PC-3 (cell line): Measurements from ENCODE around the gene CNTNAP2. TPM values are rescaled to one million over a fixed set of nuclear protein-coding genes. Genes with fewer than 3 reads are reported as not detected.

Experiments used
- ATAC-seq: fragments of 200-7000 bp; cut with Tn5 transposase; 2 replicates; pipeline ENCODE4 v1.9.1; 2020; ENCODE audit warnings: mild to moderate bottlenecking, moderate library complexity
- BruUV-seq: library from RNA; stranded (reverse); fragments of 400-500 nt; replicated peaks from 2 replicates; lab custom pipeline; 2021; lab: Mats Ljungman, UMichigan
- CTCF ChIA-PET: fragments of 300-600 bp; sonication (Branson Sonifier 250); formaldehyde crosslinking; loops from one replicate; lab custom pipeline; 2022; ENCODE audit warnings: antibody characterized with exemption; lab: Charles Lee
- POLR2A ChIA-PET: fragments of 300-600 bp; sonication (Branson Sonifier 250); formaldehyde crosslinking; loops from one replicate; lab custom pipeline; 2022; ENCODE audit warnings: antibody characterized with exemption; ENCODE audit not compliant: unreplicated experiment; lab: Charles Lee
- DNase-seq: peaks from one replicate; pipeline ENCODE4 v3.0.0-alpha.2; 2015
- H2AFZ ChIP-seq: fragments of 300-600 bp; sonication (generic); 2 replicates; pipeline ENCODE4 v1.6.0; 2016; ENCODE audit warnings: antibody characterized with exemption, low read length
- H3F3A ChIP-seq: fragments of 300-600 bp; sonication (generic); one replicate; pipeline ENCODE4 v1.6.0; 2017; ENCODE audit warnings: antibody characterized with exemption, low read length, control low read depth, mild to moderate bottlenecking; ENCODE audit not compliant: unreplicated experiment
- H3K27ac ChIP-seq: fragments of 300-600 bp; sonication (generic); 2 replicates; pipeline ENCODE4 v1.5.1; 2016; ENCODE audit warnings: mild to moderate bottlenecking, low read length
- H3K27me3 ChIP-seq: fragments of 300-600 bp; sonication (generic); 2 replicates; pipeline ENCODE4 v1.6.1; 2016; ENCODE audit warnings: low read length, mixed read lengths
- H3K36me3 ChIP-seq: fragments of 300-600 bp; sonication (generic); 2 replicates; pipeline ENCODE4 v1.6.1; 2016; ENCODE audit warnings: low read depth, mixed run types, low read length, mixed read lengths
- H3K4me1 ChIP-seq: fragments of 300-600 bp; sonication (generic); 2 replicates; pipeline ENCODE4 v1.5.1; 2016; ENCODE audit warnings: low read length; ENCODE audit not compliant: insufficient read depth
- H3K4me2 ChIP-seq: fragments of 300-600 bp; sonication (generic); 2 replicates; pipeline ENCODE4 v1.6.0; 2016; ENCODE audit warnings: low read length
- H3K4me3 ChIP-seq: fragments of 300-600 bp; sonication (generic); 2 replicates; pipeline ENCODE4 v1.5.1; 2016; ENCODE audit warnings: mild to moderate bottlenecking, low read length, mixed read lengths
- H3K79me2 ChIP-seq: fragments of 300-600 bp; sonication (generic); 2 replicates; pipeline ENCODE4 v1.6.1; 2017; ENCODE audit warnings: low read length, mixed read lengths
- H3K9ac ChIP-seq: fragments of 300-600 bp; sonication (generic); 2 replicates; pipeline ENCODE4 v1.6.0; 2016; ENCODE audit warnings: mild to moderate bottlenecking, low read length
- H3K9me2 ChIP-seq: fragments of 300-600 bp; sonication (generic); replicated peaks from 2 replicates; pipeline ENCODE4 v1.6.1; 2016; ENCODE audit warnings: mixed run types, low read length, mixed read lengths
- H3K9me3 ChIP-seq: fragments of 300-600 bp; sonication (generic); 2 replicates; pipeline ENCODE4 v1.6.1; 2016; ENCODE audit warnings: low read length, mixed read lengths
- H4K20me1 ChIP-seq: fragments of 300-600 bp; sonication (generic); 2 replicates; pipeline ENCODE4 v1.6.1; 2016; ENCODE audit warnings: low read length, mixed read lengths
- EZH2 ChIP-seq: fragments of 300-600 bp; sonication (generic); IDR thresholded peaks from one replicate; pipeline ENCODE4 v1.6.1; 2017; ENCODE audit warnings: antibody characterized with exemption, mild to moderate bottlenecking, low read length; ENCODE audit not compliant: unreplicated experiment
- EZH2phosphoT487 ChIP-seq: fragments of 300-600 bp; sonication (generic); IDR thresholded peaks from 2 replicates; pipeline ENCODE4 v1.6.1; 2018; ENCODE audit warnings: mild to moderate bottlenecking, antibody characterized with exemption, low read length, borderline replicate concordance
- intact Hi-C: fragments of 100-400 bp; cut with micrococcal nuclease; formaldehyde crosslinking; loops from 2 replicates; pipeline ENCODE4 v1.9.0; 2023
- total RNA-seq: library from RNA; depleted of rRNA; stranded (reverse); fragments of >200 nt; gene quantifications from 2 replicates; pipeline ENCODE4 v1.2.3, GENCODE V29; 2014
- TF ChIP-seq, protein P1 (sequence below): fragments of 300-600 bp; sonication (generic); conservative IDR thresholded peaks from 2 replicates; pipeline ENCODE4 v1.5.1; 2017; ENCODE audit warnings: antibody characterized with exemption, low read depth, mild to moderate bottlenecking, low read length

Gene CNTNAP2
- total RNA-seq, 1 experiment from 2014 or later = 1.5 TPM

DNA sequence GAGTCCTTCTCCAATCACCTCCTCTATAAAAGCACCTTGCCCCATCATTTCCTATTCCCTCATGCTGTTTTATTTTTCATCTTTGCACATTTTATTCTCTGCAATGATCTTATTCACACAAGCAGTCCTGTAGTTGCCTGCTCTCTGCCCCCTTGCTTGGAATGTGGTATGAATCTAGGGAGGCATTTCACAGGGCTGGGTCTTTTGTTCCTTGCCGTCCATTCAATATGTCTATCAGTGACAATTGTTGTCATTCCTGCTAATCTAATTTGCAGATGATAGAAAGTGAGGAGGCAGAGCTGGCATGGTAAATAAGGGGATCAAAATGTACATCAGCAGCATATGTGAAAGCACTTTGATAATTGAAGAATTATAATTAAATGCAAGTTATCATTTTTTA lies 2227.8 kb downstream of the CNTNAP2 start:
- no peaks in the 10 kb centered on the region for H3K36me3 ChIP-seq
- H3K4me3 ChIP-seq = no peak overlapping the region
- H3K27me3 ChIP-seq = peaks cover 48% of the 10 kb centered on the region
- no peaks in the 10 kb centered on the region for H3K79me2 ChIP-seq
- H3F3A ChIP-seq = no peaks in the 10 kb centered on the region
- H3K9me3 ChIP-seq = no peaks in the 10 kb centered on the region
- no peak overlapping the region for H2AFZ ChIP-seq
- H3K4me1 ChIP-seq = peaks cover 3% of the 10 kb centered on the region; the same call in 1 of the 2 replicates
- no peak for DNase-seq
- POLR2A ChIA-PET = no interaction called here
- no peak overlapping the region for H3K9ac ChIP-seq
- intact Hi-C loops = no loop called here
- no peaks in the 10 kb centered on the region for H4K20me1 ChIP-seq
- TF ChIP-seq, protein P1, sequence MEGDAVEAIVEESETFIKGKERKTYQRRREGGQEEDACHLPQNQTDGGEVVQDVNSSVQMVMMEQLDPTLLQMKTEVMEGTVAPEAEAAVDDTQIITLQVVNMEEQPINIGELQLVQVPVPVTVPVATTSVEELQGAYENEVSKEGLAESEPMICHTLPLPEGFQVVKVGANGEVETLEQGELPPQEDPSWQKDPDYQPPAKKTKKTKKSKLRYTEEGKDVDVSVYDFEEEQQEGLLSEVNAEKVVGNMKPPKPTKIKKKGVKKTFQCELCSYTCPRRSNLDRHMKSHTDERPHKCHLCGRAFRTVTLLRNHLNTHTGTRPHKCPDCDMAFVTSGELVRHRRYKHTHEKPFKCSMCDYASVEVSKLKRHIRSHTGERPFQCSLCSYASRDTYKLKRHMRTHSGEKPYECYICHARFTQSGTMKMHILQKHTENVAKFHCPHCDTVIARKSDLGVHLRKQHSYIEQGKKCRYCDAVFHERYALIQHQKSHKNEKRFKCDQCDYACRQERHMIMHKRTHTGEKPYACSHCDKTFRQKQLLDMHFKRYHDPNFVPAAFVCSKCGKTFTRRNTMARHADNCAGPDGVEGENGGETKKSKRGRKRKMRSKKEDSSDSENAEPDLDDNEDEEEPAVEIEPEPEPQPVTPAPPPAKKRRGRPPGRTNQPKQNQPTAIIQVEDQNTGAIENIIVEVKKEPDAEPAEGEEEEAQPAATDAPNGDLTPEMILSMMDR = no peak
- TF ChIP-seq EZH2phosphoT487 (no peak), EZH2 (no peak)
- ATAC-seq = no peak
- H3K27ac ChIP-seq = no peak overlapping the region
- H3K4me2 ChIP-seq = no peak overlapping the region
- CTCF ChIA-PET = no interaction called here
- BruUV-seq = no TSS peak
- H3K9me2 ChIP-seq = no peaks in the 10 kb centered on the region

DNA sequence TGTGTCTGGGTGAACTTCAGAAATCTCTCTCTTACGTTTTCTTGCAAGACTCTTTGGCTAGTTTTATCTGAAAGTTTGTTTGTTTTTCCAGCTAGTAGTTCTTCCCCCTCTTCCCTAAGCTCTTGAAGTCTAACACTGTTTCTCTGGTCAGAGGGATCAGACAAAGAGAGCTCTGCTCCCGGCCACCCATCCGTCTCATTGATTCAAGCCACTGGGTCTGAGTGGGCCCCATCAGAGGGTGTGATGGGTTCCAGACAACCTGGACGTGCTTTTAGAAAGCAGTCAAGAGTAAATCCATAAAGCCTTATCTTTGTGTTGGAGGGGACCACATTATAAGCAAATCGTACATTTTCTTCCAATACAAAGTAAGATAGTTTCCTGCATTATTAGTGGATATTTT lies 2231.4 kb downstream of the CNTNAP2 start:
- intact Hi-C loops = no loop called here
- DNase-seq (no peak), ATAC-seq (no peak)
- Histone ChIP-seq H3K9me2 (no peaks in the 10 kb centered on the region), H3K4me2 (no peak overlapping the region), H4K20me1 (no peaks in the 10 kb centered on the region), H3K4me3 (no peak overlapping the region), H3K27me3 (peaks cover 16% of the 10 kb centered on the region), H2AFZ (no peak overlapping the region), H3F3A (no peaks in the 10 kb centered on the region), H3K79me2 (no peaks in the 10 kb centered on the region), H3K36me3 (no peaks in the 10 kb centered on the region), H3K4me1 (no peaks in the 10 kb centered on the region), H3K9ac (no peak overlapping the region), H3K9me3 (no peaks in the 10 kb centered on the region), H3K27ac (no peak overlapping the region)
- ChIA-PET POLR2A (no interaction called here), CTCF (no interaction called here)
- TF ChIP-seq, protein P1 = no peak
- no peak for TF ChIP-seq EZH2phosphoT487
- no peak for TF ChIP-seq EZH2
- no TSS peak for BruUV-seq

DNA sequence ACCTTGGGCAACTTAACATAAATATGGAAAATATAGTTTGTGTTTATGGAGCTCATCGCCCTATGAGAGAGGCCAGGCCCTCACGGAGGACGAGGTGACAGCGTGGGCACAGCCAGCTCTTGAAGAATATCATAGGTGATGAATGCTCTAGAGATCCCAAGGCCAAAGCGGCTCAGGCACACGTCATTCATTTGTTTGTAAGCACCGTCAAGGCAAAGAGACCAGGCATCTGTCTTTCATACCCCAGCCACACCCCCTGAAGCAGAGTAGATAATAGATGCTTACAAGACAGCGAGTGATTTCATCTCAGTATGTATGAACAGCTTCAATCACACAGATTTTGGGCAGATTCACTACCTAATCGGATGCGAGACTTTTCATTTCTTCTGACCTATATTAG lies 2231.9 kb downstream of the CNTNAP2 start:
- CTCF ChIA-PET = no interaction called here
- no peak overlapping the region for H2AFZ ChIP-seq

More for the DNA sequence above, 2231.9 kb downstream of the CNTNAP2 start:
- Histone ChIP-seq H3K4me1 (no peaks in the 10 kb centered on the region), H3K27me3 (peaks cover 16% of the 10 kb centered on the region), H3K27ac (no peak overlapping the region), H3K9me3 (no peaks in the 10 kb centered on the region), H3F3A (no peaks in the 10 kb centered on the region), H3K4me2 (no peak overlapping the region), H3K36me3 (no peaks in the 10 kb centered on the region), H3K9ac (no peak overlapping the region), H4K20me1 (no peaks in the 10 kb centered on the region), H3K9me2 (no peaks in the 10 kb centered on the region), H3K4me3 (no peak overlapping the region), H3K79me2 (no peaks in the 10 kb centered on the region)
- POLR2A ChIA-PET = no interaction called here
- TF ChIP-seq, protein P1 = no peak
- TF ChIP-seq EZH2 = no peak
- ATAC-seq (no peak), DNase-seq (no peak)
- BruUV-seq = no TSS peak
- intact Hi-C loops = no loop called here
